ENCODE data around the gene MME. TPM values are rescaled to one million over a fixed set of nuclear protein-coding genes. Genes with fewer than 3 reads are reported as not detected.

MME gene
- total and polyA plus RNA-seq, 10 of the 15 experiments (the other 5 are each of a cell fraction or from before 2014, with no cell fraction given) = under 0.01 to 0.23 (median 0.09) TPM; not detected in 3

GRCh38 chr3:155053756-155054155, 26.4 kb upstream of the MME start (continued):
- TF ChIP-seq CEBPZ (IDR thresholded peaks at IDR 0.05; ENCODE audit: low read depth, low read length) = no peak

- Histone ChIP-seq H3K27me3 (replicated peaks in 1 of 2; ENCODE audit: control insufficient read depth in 2 of 2, insufficient read depth in 2 of 2, low read length in 1 of 2) (no peaks in the 10 kb centered on the region), H2AFZ (ENCODE audit: control insufficient read depth, low read depth, low read length) (no peak overlapping the region), H3K36me3 (ENCODE audit: control insufficient read depth in 2 of 2, insufficient read depth in 2 of 2, low read length in 1 of 2) (no peaks in the 10 kb centered on the region), H3K4me1 (ENCODE audit: control insufficient read depth, insufficient read depth, low read length) (no peaks in the 10 kb centered on the region), H3K27ac (ENCODE audit: control insufficient read depth, insufficient read depth) (no peak overlapping the region), H3K9me3 (replicated peaks; ENCODE audit: control insufficient read depth, insufficient read depth, low read length) (no peaks in the 10 kb centered on the region), H3K4me2 (ENCODE audit: control insufficient read depth, insufficient read depth) (no peak overlapping the region), H3K79me2 (ENCODE audit: control insufficient read depth, insufficient read depth, low read length) (no peaks in the 10 kb centered on the region), H3K9ac (ENCODE audit: control insufficient read depth, insufficient read depth, low read length) (no peak overlapping the region), H4K20me1 (ENCODE audit: control insufficient read depth, insufficient read depth) (no peaks in the 10 kb centered on the region), H3K4me3 (no peak overlapping the region)
- TF ChIP-seq ZNF687 (IDR thresholded peaks at IDR 0.05) (no peak), ZBTB11 (CRISPR knock-in tag; IDR thresholded peaks at IDR 0.05) (no peak)
- no peak for DNase-seq (ENCODE audit: low read depth, low spot score)
- ChIA-PET RAD21 (ENCODE audit: unreplicated experiment) (no interaction called here), CTCF (no interaction called here), POLR2A (no interaction called here), SMC1A (ENCODE audit: uncharacterized antibody, unreplicated experiment) (no interaction called here)
- no peak for ATAC-seq
- 0% methylated on average over 1 of the region's 1 CpG for WGBS (ENCODE audit: insufficient coverage, insufficient replicate concordance, low lambda C conversion rate, missing lambda C conversion rate)
- intact Hi-C loops (cut with micrococcal nuclease; ENCODE audit: unreplicated experiment) = no loop called here
- BruUV-seq (replicated peaks) = no TSS peak
- no peak for FAIRE-seq
- in situ Hi-C loops (cut with MboI) = no loop called here
Observed at GRCh38 chr3:155064920-155065319, 15.2 kb upstream of the MME start.

Measured in GM12878 (cell line).